KOPT-K1 (cell line): ENCODE measurements around the gene CDK3.

Experiments used
- H3K27ac ChIP-seq: fragments of 200-600 bp; sonication (generic); 2 replicates; pipeline ENCODE4 v1.5.1; 2016; ENCODE audit warnings: antibody characterized with exemption, mild to moderate bottlenecking, low read depth, low read length; ENCODE audit not compliant: poor library complexity, severe bottlenecking
- H3K36me3 ChIP-seq: fragments of 200-600 bp; sonication (generic); 2 replicates; pipeline ENCODE4 v1.5.1; 2017; ENCODE audit warnings: antibody characterized with exemption, mild to moderate bottlenecking, low read length, moderate library complexity; ENCODE audit not compliant: insufficient read depth
- H3K9me3 ChIP-seq: fragments of 200-600 bp; sonication (generic); 2 replicates; pipeline ENCODE4 v1.5.1; 2017; ENCODE audit warnings: antibody characterized with exemption, low read length, mild to moderate bottlenecking; ENCODE audit not compliant: insufficient read depth, poor library complexity, severe bottlenecking

Gene CDK3

GRCh38 chr17:75980188-75981018, 20.3 kb upstream of the CDK3 start:
- peak overlapping the region; percentile 93 for H3K27ac ChIP-seq

GRCh38 chr17:75981019-75981615, 19.5 kb upstream of the CDK3 start:
- Histone ChIP-seq H3K27ac (peak overlapping the region; percentile 93), H3K9me3 (no peaks in the 10 kb centered on the region), H3K36me3 (no peaks in the 10 kb centered on the region; the same call in 1 of the 2 replicates)

More at GRCh38 chr17:75980188-75981018, 20.3 kb upstream of the CDK3 start:
- peaks cover 3% of the 10 kb centered on the region for H3K36me3 ChIP-seq
- H3K9me3 ChIP-seq: no peaks in the 10 kb centered on the region

- Histone ChIP-seq H3K9me3 (no peaks in the 10 kb centered on the region), H3K27ac (no peak overlapping the region), H3K36me3 (peaks cover 8% of the 10 kb centered on the region; the same call in 1 of the 2 replicates)
These were observed 17.0 kb upstream of the CDK3 start for GRCh38 chr17:75983501-75984181.

- Histone ChIP-seq H3K27ac (no peak overlapping the region), H3K9me3 (no peaks in the 10 kb centered on the region), H3K36me3 (peaks cover 8% of the 10 kb centered on the region; the same call in 1 of the 2 replicates)
These were observed 14.7 kb upstream of the CDK3 start for GRCh38 chr17:75985986-75986385.

- no peaks in the 10 kb centered on the region for H3K9me3 ChIP-seq
- no peak overlapping the region for H3K27ac ChIP-seq
- H3K36me3 ChIP-seq: peaks cover 18% of the 10 kb centered on the region; the same call in 1 of the 2 replicates
These were observed 13.6 kb upstream of the CDK3 start for GRCh38 chr17:75987041-75987440.

- Histone ChIP-seq H3K27ac (no peak overlapping the region), H3K9me3 (no peaks in the 10 kb centered on the region), H3K36me3 (peaks cover 48% of the 10 kb centered on the region)
These were observed 9.3 kb upstream of the CDK3 start for GRCh38 chr17:75991396-75991795.

- Histone ChIP-seq H3K36me3 (peaks cover 40% of the 10 kb centered on the region), H3K9me3 (no peaks in the 10 kb centered on the region), H3K27ac (no peak overlapping the region)
These were observed 5.8 kb upstream of the CDK3 start for GRCh38 chr17:75994802-75995370.

GRCh38 chr17:75995385-75995925, 5.2 kb upstream of the CDK3 start:
- Histone ChIP-seq H3K36me3 (peaks cover 45% of the 10 kb centered on the region), H3K9me3 (no peaks in the 10 kb centered on the region), H3K27ac (no peak overlapping the region)

GRCh38 chr17:75996665-75997590, 3.7 kb upstream of the CDK3 start:
- H3K27ac ChIP-seq: peak overlapping the region; percentile 50
- peaks cover 41% of the 10 kb centered on the region for H3K36me3 ChIP-seq
- no peaks in the 10 kb centered on the region for H3K9me3 ChIP-seq

GRCh38 chr17:75998327-75998795, 2.3 kb upstream of the CDK3 start:
- H3K36me3 ChIP-seq: peaks cover 42% of the 10 kb centered on the region; the same call in 1 of the 2 replicates
- H3K27ac ChIP-seq: no peak overlapping the region
- no peaks in the 10 kb centered on the region for H3K9me3 ChIP-seq

- Histone ChIP-seq H3K9me3 (no peaks in the 10 kb centered on the region), H3K27ac (peak overlapping the region; percentile 39), H3K36me3 (peaks cover 47% of the 10 kb centered on the region; the same call in 1 of the 2 replicates)
These were observed 470 bp upstream of the CDK3 start for GRCh38 chr17:76000016-76000754.

- Histone ChIP-seq H3K9me3 (no peaks in the 10 kb centered on the region), H3K36me3 (peaks cover 54% of the 10 kb centered on the region; the same call in 1 of the 2 replicates), H3K27ac (no peak overlapping the region)
These were observed 1.4 kb downstream of the CDK3 start for GRCh38 chr17:76002100-76002499.

GRCh38 chr17:76003915-76004314, 3.3 kb downstream of the CDK3 start:
- no peaks in the 10 kb centered on the region for H3K9me3 ChIP-seq
- peaks cover 72% of the 10 kb centered on the region; the same call in 1 of the 2 replicates for H3K36me3 ChIP-seq
- no peak overlapping the region for H3K27ac ChIP-seq
